ENCODE results near the gene DCAF6.
A peak's percentile ranks its signal among the peaks of the same experiment; 100 is the strongest.

Gene DCAF6

GRCh38 chr1:167935216-167936067, 1.0 kb upstream of the DCAF6 start:
- TF ChIP-seq FOXP2 (optimal IDR thresholded peaks at IDR 0.05; ENCODE audit: borderline replicate concordance, extremely low read depth, extremely low read length, insufficient read depth) (no peak), POLR2AphosphoS5 (IDR thresholded peaks at IDR 0.05; ENCODE audit: low read depth, low read length) (no peak), TAF1 (IDR thresholded peaks at IDR 0.05; ENCODE audit: borderline replicate concordance, insufficient read depth, low read length) (peak; percentile 43; the same call in 1 of the 2 replicates), SIN3A (IDR thresholded peaks at IDR 0.05; ENCODE audit: borderline replicate concordance, insufficient read depth, low read length) (peak; percentile 21; the same call in 1 of the 2 replicates), REST (IDR thresholded peaks at IDR 0.05; ENCODE audit: insufficient read depth in 1 of 2, low read depth in 2 of 2, low read length in 2 of 2) (no peak)

GRCh38 chr1:167936930-167937708, 636 bp downstream of the DCAF6 start, which contains the start of gene MPC2:
TSS of gene MPC2 (minus strand) at chr1:167937072. CDS start at chr1:167935841, 1,231 bp downstream.
- no peak for TF ChIP-seq REST (IDR thresholded peaks at IDR 0.05; ENCODE audit: insufficient read depth in 1 of 2, low read depth in 2 of 2, low read length in 2 of 2)
- TF ChIP-seq POLR2AphosphoS5 (IDR thresholded peaks at IDR 0.05; ENCODE audit: low read depth, low read length) = peak; percentile 68; the same call in 1 of the 2 replicates
- peak; percentile 66; the same call in 1 of the 2 replicates for TF ChIP-seq SIN3A (IDR thresholded peaks at IDR 0.05; ENCODE audit: borderline replicate concordance, insufficient read depth, low read length)

GRCh38 chr1:167937709-167938010, 1.2 kb downstream of the DCAF6 start:
- TF ChIP-seq FOXP2 (optimal IDR thresholded peaks at IDR 0.05; ENCODE audit: borderline replicate concordance, extremely low read depth, extremely low read length, insufficient read depth) = no peak
- no peak for TF ChIP-seq SIN3A (IDR thresholded peaks at IDR 0.05; ENCODE audit: borderline replicate concordance, insufficient read depth, low read length)
- no peak for TF ChIP-seq REST (IDR thresholded peaks at IDR 0.05; ENCODE audit: insufficient read depth in 1 of 2, low read depth in 2 of 2, low read length in 2 of 2)
- TF ChIP-seq POLR2AphosphoS5 (IDR thresholded peaks at IDR 0.05; ENCODE audit: low read depth, low read length) = no peak
- TF ChIP-seq TAF1 (IDR thresholded peaks at IDR 0.05; ENCODE audit: borderline replicate concordance, insufficient read depth, low read length) = no peak

- TF ChIP-seq TAF1 (IDR thresholded peaks at IDR 0.05; ENCODE audit: borderline replicate concordance, insufficient read depth, low read length) (no peak), SIN3A (IDR thresholded peaks at IDR 0.05; ENCODE audit: borderline replicate concordance, insufficient read depth, low read length) (no peak), FOXP2 (optimal IDR thresholded peaks at IDR 0.05; ENCODE audit: borderline replicate concordance, extremely low read depth, extremely low read length, insufficient read depth) (no peak), POLR2AphosphoS5 (IDR thresholded peaks at IDR 0.05; ENCODE audit: low read depth, low read length) (no peak), REST (IDR thresholded peaks at IDR 0.05; ENCODE audit: insufficient read depth in 1 of 2, low read depth in 2 of 2, low read length in 2 of 2) (no peak)
Observed at GRCh38 chr1:167938080-167938636, 1.7 kb downstream of the DCAF6 start.

All from PFSK-1 (cell line).